Left kidney (tissue), 2 donors: Measurements from ENCODE around the gene ACSM6. TPM values are rescaled to one million over a fixed set of nuclear protein-coding genes. Genes with fewer than 3 reads are reported as not detected.

ENCODE experiments used
- DNase-seq: peaks from one replicate; pipeline ENCODE4 v3.0.0-alpha.2; 2013
- polyA plus RNA-seq: library from polyadenylated mRNA; unstranded; fragments of 120-200 nt; gene quantifications from one replicate; pipeline ENCODE4 v1.2.1, GENCODE V29; 2013; ENCODE audit not compliant: insufficient read length

ACSM6 gene
- polyA plus RNA-seq, 1 donor: 0.86 TPM

DNA sequence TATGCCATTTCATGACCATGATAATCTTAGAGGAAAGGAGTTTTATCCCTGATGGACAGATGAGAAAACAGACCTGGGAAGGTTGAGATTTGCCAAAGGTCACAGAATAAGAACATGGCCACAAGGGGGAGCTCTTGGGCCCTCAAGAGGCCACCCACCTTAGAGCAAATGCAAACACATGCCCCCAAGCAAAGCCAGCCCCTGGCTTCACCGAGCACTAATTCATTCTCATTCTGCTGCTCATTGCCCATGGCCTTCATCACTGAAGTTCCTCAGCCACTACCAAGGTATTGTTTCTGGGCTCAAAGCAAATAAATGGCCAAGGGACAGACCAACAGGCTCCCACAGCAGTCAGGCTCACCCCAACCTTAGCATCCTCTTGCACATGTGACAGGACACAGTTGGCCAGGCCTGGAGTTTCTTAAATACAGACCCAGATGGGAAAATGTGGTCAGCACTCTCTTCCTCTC is 52.6 kb downstream of the ACSM6 start:
- DNase-seq: peak; percentile 73

DNA sequence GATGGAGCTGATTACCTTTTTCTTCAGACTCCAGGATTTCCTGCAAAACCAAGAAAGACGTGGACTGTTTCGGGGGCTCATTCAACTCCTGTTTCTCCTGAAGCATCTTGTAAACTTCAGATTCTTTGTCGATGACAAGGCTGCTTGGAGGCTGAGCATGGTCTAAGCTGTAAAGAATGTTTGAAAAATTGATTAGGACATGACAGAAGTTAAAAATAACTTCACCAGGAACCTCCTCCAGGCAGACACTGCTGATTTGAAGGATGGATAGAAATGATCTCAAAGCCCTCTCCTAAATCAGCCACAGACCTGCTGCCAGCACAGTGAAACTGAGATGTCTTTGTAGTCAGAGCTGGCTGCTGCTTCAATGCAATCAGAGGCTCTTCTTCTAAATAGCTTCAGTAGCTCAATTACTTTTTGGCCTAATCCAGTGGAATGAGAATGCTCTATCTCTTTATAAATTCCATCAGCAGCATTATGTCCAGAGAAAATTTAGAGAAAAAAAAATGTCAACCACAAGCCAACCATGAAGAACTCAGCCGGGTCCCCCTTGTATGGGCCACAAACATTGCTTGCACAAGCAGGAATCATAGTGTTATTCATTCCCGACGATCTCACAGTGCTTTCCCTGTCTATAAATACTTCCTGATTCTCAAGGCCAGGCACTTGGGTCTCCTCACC is 53.3 kb downstream of the ACSM6 start:
- no peak for DNase-seq

DNA sequence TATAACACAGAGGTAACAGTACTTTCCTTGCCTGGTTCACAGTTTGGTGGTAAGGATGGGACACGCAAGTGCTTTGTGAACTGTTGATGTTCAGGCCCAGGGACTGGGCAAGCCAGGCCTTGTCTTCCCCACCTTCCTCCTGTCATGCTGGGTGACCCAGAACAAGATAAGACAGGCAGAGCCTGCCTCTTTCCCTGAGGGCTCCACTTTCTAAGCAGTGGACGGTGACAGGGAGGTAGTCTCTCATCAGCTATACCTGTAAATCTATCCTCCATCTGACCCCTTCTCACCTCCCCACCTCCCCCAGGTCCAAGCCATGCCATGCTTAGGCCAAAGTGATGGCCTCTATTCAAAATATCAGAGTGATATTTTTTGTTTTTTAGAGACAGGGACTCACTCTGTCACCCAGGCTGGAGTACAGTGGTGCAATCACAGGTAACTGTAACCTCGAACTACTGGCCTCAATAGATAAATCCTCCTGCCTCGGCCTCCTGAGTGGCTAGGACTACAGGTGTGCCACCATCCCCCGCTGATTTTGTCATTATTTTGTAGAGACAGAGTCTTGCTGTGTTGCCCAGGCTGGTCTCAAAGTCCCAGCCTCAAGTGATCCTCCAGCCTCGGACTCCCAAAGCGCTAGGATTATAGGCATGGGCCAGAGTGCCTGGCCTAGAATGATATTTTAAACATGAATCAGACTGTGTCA is 54.0 kb downstream of the ACSM6 start:
- DNase-seq: no peak

GRCh38 chr10:95248989-95249388 is 55.0 kb downstream of the ACSM6 start:
- DNase-seq: no peak

DNA sequence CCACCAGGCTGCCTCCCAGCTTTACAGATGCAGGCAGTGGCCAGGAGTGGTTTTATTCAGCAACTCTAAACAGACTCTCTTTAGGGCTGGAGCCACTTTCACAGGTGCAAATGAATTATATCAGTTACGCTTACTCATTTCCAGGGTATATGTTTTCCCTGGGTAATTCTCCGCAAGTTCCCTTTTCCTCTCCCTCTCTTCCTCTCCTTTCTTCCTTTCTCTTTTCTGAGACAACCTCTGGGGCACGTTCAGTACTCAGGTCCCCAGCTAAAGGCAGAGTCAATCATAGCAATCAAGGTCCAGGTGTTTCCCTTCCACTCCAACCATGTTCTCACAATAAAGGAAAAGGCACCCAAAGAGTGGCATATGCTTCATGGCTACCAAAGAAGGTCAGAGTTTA is 55.4 kb downstream of the ACSM6 start:
- no peak for DNase-seq

- DNase-seq: no peak
Observed at GRCh38 chr10:95250856-95251255, 56.8 kb downstream of the ACSM6 start.

DNA sequence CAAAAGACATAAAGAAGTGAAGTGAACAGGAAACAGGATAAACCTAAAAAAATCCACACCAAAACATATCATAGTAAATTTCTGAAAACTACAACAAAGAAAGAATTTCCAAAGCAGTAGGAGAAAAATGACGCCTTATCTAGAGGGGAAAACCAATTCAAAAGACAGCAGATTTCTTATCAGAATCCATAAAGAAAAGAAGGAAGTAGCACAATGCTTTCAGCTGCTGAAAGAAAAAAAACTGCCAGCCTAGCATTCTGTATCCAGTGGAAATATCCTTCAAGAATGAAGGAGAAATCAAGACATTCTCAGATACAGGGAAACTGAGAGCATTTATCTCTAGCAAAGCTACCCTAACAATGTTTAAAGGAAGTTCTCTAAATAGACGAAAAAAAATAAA is 59.0 kb downstream of the ACSM6 start:
- no peak for DNase-seq

DNA sequence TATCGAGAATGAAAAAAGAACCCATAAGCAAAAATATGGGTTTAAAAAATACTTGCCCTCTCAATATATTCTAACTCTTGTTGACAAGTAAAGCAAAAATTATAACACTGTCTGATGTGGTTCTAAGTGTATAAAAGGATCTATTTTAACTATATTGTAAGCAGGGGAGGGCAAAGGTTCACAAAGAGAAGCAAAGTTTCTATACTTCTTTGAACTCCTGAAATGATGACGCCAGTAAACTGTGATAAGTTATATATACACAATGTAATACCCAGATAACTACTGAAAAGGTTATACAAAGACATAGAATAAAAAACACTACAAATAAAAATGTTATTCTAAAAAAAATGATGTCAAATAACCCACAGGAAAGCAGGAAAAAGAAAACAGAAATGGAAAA is 59.6 kb downstream of the ACSM6 start:
- DNase-seq: no peak

- no peak for DNase-seq
Observed at GRCh38 chr10:95254629-95255028, 60.6 kb downstream of the ACSM6 start.

DNA sequence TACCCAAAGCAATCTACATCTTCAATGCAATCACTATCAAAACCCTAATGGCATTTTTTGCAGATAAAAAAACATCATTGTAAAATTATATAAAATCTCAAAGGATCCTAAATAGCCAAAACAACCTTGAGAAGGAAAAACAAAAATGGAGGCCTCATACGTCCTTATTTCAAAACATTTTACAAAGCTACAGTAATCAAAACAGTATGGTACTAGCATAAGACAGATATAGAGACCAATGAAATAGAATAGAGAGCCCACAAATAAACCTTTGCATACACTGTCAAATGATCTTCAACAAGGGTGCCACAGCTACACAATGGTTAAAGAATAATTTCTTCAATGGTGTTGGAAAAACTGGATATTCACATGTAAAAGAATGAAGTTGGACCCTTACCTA is 62.2 kb downstream of the ACSM6 start:
- DNase-seq: no peak

GRCh38 chr10:95257849-95258248 is 63.8 kb downstream of the ACSM6 start:
- DNase-seq: no peak

DNA sequence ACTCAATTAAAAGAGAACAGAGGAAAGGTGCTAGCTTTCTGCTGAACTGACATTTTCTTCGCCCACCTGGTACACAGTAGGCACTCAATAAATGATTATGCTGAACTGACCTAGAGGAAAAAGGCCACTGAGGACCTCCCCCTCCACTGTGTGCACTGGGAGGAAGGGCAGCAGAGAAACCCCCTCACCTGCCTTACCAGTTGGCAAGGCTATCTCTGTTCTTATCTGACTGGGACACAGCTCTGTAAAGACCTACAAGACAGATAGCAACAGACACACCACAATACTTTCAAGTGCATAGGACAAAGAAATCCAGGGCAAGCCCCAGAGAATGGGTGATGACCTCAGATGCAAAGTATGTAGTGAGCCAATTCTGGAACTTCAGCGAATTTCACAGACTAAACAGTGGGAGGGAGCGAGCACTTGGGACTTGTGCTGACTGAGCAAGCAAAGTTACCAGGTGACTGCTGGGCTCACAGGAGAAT is 66.4 kb downstream of the ACSM6 start:
- DNase-seq: no peak

DNA sequence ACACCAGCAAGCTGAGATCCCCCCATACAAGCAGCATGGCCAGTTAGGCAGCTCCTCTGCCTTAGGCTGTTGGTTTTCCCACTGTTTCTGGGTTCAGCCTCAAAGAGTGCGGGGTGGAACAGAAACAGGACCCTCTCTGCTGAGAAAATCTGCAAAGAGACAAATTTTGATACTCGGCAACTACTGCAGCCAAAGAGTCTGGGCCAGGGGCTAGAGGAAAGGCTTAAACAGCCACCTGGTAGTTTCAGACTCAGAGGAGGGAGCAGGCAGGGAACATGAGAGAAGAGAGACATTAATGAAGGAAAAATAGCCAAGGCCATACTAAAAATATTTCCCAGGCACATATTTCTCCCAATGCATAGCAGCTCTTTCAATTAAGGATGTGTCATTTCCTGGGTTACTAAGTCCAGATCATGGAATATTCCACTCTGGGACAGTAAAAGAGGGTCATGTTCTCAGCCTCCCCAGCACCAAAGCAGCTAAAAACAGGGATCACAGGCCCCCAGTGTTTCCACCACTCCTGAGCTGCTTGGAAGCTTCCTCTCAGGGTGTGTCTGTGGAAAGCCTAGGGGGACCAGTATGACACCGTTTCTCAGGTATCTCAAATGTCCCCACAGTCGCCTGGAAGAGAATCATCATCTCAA is 67.0 kb downstream of the ACSM6 start:
- no peak for DNase-seq

- DNase-seq: no peak
Observed at GRCh38 chr10:95261926-95262325, 67.9 kb downstream of the ACSM6 start.

- DNase-seq: no peak
Observed at GRCh38 chr10:95262763-95263518, 68.9 kb downstream of the ACSM6 start.

DNA sequence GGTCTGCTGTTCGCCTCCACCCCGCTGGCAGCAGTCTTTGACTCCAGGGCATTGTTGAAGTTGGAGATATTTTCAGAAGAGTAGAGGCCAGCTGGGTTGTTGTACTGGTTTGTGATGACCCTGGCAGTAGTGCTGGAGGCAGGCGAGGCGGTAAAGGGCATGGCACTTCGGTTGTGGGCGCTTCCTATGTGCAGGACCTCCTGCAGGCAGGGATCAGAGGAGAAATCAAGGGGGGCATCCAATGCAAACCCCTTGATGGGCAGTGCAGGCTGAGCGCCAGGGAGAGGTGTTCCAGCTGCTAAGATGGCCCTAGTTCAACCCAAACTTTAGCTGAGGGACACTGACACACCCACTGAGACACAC is 69.8 kb downstream of the ACSM6 start:
- no peak for DNase-seq

DNA sequence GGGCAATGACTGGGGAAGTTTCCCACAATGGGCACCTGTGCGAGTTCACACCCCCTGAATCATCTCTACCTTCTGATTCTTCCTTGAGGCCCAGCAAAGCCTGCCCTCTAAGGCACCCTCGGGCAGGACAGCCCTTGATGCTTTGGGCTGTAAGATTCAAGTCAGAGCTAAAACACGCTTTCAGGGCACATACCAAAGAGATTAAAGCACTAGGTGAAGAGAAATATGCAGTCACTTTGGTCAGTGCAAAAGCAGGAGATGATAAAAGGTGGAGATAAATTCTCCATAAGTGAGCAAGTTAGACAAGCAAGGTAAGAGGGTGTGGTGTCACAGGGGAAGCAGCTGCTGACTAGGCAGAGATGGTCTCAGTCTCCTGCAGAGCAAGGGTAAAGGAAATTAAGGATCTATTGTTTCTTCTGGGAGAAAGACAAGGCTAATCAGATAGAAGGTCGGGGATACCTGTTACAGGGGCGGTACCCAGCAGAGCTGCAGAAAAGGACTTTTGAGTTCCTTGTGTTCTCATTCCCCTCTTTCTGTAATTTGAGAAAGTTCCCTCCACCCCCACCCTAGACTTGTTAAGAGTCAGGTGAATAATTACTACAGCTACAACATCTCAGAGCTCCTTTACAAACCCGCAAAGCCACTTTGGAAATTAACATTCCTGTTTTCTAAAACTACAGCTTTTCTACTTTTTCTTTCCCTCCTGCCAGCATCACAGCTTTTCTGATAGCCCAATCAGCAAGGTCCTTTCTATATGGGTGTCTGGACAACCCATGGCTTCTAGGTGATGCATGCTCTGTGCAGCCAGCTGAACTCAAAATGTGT is 70.4 kb downstream of the ACSM6 start:
- DNase-seq: no peak

DNA sequence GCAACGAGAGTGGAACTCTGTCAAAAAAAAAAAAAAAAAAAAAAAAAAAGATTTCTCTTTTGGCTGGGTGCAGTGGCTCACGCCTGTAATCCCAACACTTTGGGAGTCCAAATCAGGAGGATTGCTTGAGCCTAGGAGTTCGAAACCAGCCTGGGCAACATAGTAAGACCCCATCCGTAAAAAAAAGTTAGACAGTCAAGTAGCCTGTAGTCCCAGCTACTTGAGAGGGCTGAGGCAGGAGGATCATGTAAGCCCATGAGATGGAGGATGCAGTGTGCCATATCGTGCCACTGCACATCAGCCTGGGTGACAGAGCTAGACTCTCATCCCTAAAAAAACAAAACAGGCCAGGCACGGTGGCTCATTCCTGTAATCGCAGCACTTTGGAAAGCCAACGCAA is 71.5 kb downstream of the ACSM6 start:
- DNase-seq: no peak

DNA sequence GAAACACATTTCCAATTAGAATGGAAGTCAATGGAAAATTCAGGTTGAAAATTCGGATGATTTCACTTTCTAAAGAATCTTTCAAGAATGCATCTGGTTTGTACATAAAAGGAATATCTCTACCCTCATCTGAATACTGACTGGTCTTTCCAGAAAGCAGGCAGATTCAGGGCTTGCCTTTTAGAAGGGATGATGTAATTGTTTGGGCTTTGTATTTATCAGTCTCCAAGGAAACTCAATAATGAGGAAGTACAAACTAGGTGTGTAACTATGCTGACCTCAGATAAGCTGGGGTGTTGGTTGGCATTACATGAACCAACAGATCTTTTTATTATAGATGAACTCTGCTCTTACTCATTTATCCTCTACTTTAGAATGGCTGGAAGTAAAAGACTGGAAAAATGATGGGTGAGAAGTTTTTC is 72.6 kb downstream of the ACSM6 start:
- no peak for DNase-seq

DNA sequence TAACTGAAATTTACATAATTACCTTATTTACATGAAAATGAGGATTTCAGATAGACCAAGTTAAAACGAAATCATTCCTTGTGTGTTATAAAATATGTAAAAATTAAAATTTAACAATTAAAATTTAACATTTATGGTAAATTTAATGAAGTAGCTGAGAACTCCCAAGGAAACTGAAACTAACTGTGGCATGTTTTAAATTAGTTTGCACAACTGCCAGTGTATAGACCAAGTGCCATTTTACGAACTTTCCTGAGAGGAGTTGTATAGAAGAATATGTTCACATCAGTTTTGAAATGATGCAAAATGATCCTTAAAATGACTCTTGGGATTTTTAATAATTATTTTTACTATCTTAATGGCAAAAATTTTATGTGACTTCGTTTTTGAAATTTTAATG is 73.2 kb downstream of the ACSM6 start:
- no peak for DNase-seq

DNA sequence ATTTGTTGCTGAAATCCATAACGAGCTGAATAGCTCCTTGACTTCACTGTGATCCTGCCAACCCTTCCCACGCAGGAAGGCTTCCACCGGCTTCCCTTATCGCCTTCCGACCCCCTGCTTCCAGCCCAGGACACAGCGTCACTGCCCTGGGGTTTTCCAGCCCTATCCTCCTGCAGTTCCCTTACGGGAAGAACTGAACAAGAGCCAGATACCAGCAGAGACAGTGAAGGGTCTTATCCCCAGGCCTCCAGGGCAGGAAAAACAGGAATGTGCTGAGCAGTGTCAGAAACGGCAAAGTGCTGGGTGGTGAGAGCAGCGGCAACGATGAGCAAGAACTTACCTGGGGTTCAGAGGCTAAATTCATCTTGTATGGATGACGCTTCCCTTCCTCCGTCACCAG is 74.4 kb downstream of the ACSM6 start:
- no peak for DNase-seq
